ENCODE data around the gene ANKRD17.
"Not testable (repeated sequence)": the region's sequence is repeated elsewhere in the genome, so short reads cannot be mapped to it uniquely, and the experiment has no call there.

The ANKRD17 gene

GRCh38 chr4:73258686-73259570 lies at the start of gene ANKRD17:
ANKRD17 (minus strand) TSS chr4:73258798; CDS start chr4:73258668, 130 bp downstream.
- peak; percentile 90 for DNase-seq

GRCh38 chr4:73308286-73308685 lies 49.7 kb upstream of the ANKRD17 start:
- no peak for DNase-seq

- no peak for DNase-seq
Observed at GRCh38 chr4:73303711-73304110, 45.1 kb upstream of the ANKRD17 start.

GRCh38 chr4:73299548-73300280 lies 41.1 kb upstream of the ANKRD17 start:
- no peak for DNase-seq

- not testable (repeated sequence) for DNase-seq
Observed at GRCh38 chr4:73292661-73293060, 34.1 kb upstream of the ANKRD17 start.

- no peak for DNase-seq
Observed at GRCh38 chr4:73281982-73282381, 23.4 kb upstream of the ANKRD17 start.

- no peak for DNase-seq
Observed at GRCh38 chr4:73281396-73281795, 22.8 kb upstream of the ANKRD17 start.

GRCh38 chr4:73277201-73277600 lies 18.6 kb upstream of the ANKRD17 start:
- DNase-seq = no peak

GRCh38 chr4:73275318-73275654 lies 16.7 kb upstream of the ANKRD17 start:
- no peak for DNase-seq

GRCh38 chr4:73272816-73273215 lies 14.2 kb upstream of the ANKRD17 start:
- no peak for DNase-seq

GRCh38 chr4:73267050-73267449 lies 8.5 kb upstream of the ANKRD17 start:
- no peak for DNase-seq

GRCh38 chr4:73259571-73260090 lies 1.0 kb upstream of the ANKRD17 start:
- DNase-seq = peak; percentile 25

- no peak for DNase-seq
Observed at GRCh38 chr4:73258436-73258685, 237 bp downstream of the ANKRD17 start.

- DNase-seq = peak; percentile 11
Observed at GRCh38 chr4:73257651-73258435, 755 bp downstream of the ANKRD17 start.

- DNase-seq = peak; percentile 76
Observed at GRCh38 chr4:73257234-73257633, 1.4 kb downstream of the ANKRD17 start.

- DNase-seq = not testable (repeated sequence)
Observed at GRCh38 chr4:73255847-73256246, 2.8 kb downstream of the ANKRD17 start.

GRCh38 chr4:73252001-73252400 lies 6.6 kb downstream of the ANKRD17 start:
- DNase-seq = no peak

- no peak for DNase-seq
Observed at GRCh38 chr4:73251384-73251783, 7.2 kb downstream of the ANKRD17 start.

GRCh38 chr4:73250642-73251041 lies 8.0 kb downstream of the ANKRD17 start:
- no peak for DNase-seq

- DNase-seq = no peak
Observed at GRCh38 chr4:73248821-73249220, 9.8 kb downstream of the ANKRD17 start.

GRCh38 chr4:73248416-73248815 lies 10.2 kb downstream of the ANKRD17 start:
- DNase-seq = no peak

GRCh38 chr4:73247100-73247499 lies 11.5 kb downstream of the ANKRD17 start:
- DNase-seq = no peak

- no peak for DNase-seq
Observed at GRCh38 chr4:73245955-73246354, 12.6 kb downstream of the ANKRD17 start.
